GM18909 (cell line): Measurements from ENCODE around the gene IFNB1.

Experiments used
- ATAC-seq: cut with Tn5 transposase; IDR thresholded peaks from one replicate; pipeline ENCODE4 v1.9.1; 2021; ENCODE audit warnings: mild to moderate bottlenecking; ENCODE audit not compliant: unreplicated experiment, poor library complexity

IFNB1 gene

DNA sequence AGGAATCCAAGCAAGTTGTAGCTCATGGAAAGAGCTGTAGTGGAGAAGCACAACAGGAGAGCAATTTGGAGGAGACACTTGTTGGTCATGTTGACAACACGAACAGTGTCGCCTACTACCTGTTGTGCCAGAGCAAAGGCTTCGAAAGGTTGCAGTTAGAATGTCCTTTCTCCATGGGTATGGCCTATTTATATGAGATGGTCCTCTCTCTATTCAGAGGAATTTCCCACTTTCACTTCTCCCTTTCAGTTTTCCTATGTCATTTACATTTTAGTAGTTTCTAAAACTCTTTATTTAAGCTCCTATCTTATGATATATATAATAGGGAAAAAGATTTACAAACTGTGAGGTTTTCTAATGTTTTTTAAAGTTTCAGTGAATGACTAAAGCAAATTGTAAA lies at the start of gene IFNB1:
IFNB1 (minus strand) TSS at position 162 of the 400 bp plus-strand sequence; CDS start at position 89, 73 bp downstream.
- ATAC-seq: no peak

DNA sequence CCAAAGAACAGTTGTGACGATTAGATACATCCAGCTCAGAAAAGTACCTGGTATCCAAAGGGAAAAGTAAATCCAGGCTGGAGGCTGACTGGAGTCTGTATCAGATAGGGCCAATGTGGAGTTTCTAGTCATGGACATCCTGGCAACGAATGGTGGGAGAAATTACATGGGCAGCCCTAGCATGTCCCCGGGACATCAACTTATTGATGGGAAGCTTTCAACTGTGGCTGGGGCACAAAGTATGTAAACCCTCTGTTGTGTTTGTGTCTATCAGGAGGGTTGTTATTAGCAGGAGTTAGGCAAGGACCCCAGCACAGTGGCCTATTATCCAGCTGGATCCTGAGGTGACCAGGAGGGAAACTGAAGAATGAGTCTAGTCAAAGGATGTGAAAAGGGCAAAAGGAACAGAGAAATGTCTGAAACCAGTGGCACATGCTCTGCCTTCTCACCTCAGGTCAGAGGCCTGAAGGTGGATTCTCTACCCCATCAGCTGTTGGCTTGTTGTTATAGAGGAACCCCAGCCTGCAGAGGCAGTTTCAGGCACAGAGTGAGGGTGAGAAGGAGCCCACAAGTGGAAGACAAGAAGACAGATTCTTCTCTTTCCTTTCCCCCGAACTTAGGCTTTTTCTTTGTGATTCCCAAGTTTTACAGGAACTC lies 44.0 kb upstream of the IFNB1 start:
- ATAC-seq: peak; percentile 76

DNA sequence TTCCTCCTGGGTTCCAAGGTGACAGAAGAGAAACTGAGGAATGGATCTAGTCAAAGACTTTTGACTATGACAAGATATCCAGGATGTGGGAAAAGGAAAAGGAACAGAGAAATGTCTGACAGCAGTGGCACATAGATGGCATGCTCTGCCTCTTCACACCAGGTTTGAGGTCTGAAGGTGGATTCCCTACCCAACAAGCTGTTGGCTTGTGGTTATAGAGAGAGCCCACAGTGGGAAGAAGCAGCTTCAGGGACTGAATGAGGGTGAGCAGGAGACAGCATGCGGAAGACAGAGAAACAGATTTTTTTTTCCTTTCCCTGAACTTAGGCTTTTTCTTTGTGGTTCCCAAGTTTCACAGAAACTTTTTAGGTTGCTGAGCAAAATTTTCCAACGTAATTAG lies 43.3 kb upstream of the IFNB1 start:
- ATAC-seq: peak; percentile 73

DNA sequence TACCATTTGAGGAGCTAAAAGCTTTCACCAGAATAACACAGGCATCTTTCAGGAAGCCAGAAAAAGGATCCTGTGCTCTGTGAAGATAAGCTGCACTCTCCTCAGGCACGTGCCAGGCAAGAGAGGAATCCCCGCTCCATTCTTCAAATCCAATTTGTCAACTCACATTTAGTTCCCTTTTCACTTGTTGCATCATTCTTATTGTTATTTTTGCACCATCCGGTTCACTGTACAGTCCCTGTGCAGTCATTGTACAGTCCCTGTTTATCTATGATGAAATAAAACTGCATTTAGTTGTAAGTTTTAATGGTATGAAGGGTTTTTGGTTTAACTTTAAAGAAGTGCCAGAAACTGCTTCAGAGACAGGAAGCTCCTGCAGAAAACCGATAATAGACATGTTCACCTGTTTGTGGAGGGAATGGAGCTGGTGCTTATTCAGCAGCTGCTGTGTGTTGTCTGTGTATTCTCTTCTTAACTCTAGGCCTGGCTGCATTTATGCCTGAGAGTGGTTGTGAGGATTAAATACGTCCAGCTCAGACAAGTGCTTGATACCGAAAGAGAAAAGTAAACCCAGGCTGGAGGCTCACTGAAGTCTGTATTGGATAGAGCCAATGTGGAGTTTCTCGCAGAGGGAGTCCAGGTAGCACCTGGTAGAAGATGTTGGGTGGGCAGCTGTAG lies 41.5 kb upstream of the IFNB1 start:
- no peak for ATAC-seq

DNA sequence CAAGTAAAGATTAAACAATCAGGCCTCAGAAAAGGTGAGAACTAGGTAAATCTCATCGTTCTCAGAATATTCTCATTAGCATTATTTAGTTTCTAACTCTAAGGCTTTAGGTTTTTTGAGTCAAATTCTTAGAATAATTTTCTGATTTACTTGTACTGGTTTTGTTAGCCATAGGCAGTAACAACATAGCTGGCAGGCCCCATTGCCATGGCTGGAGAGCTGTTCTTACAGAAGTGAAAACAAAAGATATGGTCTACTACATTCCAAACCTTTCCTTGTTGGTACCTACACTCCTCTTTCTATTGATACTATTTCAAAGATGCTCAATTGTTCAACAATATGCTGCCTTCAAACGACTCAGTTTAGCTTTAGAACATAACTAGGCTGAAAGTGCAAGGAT lies 36.6 kb upstream of the IFNB1 start:
- ATAC-seq: no peak

DNA sequence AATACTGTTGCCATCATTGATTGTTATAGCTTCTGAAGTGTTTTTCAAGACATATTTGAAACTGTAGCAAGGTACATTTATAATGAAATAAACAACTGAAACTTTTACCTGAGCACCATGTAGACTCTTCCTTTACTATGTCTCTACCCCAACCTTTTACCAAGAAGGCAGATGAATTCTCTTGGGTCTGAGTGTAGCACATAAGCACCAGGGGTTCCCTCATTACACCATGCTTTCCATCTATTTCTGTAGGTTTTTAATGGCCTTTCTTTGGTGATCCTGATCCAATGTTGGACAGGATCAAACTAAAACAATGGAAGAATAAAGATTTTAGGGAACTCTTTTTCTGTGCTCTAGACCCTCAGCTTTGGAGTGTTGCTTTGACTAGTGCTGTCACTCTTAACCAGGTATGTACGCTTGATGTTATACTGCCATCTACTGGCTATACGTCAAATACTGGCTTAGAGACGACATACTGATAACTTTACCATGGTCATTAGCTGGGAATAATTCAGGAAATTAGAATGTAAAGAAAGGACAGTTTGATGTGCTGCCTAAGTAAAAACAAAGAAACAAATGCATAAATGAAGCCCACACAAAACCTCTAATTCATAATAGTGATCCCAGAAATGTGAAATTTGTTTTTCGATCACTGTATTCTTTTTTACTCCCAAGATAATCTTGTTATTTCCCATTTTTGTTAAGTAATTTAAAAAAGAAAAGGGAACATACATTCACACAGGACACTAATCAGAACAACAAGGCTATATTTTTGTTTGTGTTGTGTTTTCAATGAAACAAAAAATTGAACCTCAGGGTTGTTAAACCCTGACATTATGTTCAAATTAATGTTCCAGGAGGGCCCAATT lies 33.2 kb upstream of the IFNB1 start:
- peak; percentile 92 for ATAC-seq

DNA sequence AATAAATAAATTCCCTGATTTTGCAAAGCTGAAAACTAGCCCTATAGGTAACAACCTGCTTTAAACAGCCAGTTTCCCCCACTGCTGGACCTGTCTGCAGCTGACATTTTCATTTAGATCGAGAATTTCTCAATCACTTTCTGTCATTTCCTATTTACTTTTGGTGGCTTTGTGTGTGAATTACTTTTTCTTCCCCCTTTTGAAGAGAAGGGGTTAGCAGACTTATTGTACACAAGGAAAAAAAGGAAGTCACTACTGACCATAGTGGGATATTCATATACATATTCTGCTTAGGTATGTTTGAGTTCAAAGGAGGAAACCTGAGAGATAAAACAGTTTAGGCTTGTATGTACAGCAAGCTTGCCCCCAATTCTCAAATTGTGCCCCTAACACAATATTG lies 27.0 kb upstream of the IFNB1 start:
- ATAC-seq: no peak

DNA sequence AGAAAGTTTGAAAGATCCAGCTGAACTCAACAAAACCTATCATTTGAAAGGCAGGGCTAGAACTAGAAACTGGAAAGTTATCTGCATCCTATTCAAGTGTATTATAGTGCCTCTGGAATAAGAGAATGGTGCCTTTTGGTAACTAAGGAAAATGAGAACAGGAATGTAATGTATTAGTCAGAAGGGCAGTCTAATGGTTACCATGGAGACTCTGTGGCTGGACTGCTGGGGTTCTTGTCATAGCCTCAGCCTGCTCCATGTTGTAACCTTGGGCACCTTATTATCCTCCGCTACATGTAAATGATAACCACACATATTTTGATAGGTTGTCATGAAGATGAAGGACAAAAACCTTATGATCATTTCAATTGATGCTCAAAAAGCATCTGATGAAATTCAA lies 24.6 kb upstream of the IFNB1 start:
- no peak for ATAC-seq

DNA sequence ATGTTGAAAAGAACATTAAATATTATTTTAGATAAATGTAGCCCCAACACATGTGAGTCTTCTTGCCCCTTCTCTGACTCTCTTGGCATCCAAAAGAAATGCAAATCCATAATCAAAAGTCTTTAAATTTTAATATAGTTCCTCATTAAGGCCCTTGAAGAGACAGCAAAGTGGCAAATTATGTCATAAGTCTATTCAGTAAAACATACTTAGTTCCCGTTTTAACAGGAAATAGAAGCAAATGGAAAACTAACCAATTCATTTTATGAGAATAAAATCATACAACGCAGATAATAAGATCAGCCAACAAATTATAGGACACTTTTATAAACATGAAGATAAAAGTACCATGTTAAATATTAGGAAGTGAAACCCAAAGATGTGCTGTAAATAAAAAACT lies 20.1 kb upstream of the IFNB1 start:
- ATAC-seq: no peak

DNA sequence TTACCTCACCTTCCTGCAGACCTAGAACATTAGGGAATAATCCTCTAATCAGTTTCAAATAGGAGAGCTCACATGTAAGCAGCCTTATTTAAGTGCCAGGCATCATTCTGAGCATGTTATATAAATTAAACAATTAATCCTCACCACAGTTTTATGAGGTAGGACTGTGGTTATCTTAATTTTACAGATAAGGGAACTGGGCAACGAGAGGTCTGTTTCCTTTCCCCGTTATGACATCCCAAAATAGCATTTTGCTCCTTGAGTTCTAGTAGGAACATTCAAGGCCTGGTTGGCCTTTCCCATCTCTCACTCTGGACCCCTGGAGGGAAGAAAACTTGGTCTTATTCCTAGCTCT lies 19.1 kb upstream of the IFNB1 start:
- ATAC-seq: no peak

DNA sequence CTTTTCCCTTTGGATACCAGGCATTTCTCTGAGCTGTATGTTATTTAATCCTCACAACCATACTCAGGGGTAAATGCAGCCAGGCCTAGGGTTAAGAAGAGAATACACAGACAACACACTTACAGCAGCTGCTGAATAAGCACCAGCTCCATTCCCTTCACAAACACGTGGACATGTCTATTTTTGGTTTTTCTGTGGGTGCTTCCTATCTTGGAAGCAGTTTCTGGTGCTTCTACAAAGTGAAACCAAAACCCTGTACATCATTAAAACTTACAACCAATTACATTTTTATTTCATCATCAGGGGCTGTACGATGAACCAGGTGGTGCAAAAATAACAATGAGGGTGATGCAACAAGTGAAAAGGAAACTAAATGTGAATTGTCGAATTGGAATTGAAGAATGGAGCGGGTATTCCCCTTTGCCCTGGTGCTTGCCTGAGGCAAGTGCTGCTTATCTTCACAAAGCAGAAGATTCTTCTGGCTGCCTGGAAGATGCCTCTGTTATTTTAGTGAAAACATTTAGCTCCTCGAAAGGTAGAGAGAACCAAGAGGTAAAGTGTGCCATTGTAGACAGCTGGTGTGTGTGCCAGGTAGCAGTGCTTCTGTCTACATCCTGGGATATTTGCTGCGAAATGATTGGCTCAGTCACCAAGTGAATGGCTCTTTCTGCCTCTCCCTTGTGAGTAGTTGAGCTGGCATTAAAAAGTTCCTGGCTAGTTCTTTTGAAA lies 18.6 kb upstream of the IFNB1 start:
- ATAC-seq: peak; percentile 88

DNA sequence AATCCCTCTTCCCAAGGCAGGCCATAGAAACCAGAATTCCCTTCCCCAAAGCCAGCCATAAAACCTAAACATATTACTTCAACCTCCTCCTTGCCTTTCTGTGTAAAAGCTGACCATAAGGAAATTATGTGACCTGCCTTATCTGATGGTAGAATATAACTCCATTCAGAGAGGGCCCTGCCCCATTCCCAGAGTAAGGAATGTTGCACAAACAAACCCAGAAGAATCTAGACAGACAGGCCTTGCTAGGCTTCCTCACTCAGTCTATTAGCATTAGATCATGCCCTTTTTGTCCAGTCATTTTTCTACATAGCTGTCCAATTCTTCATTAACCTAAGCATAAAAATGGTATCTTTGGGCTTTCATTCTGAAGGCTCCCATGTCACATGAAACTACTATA lies 17.8 kb upstream of the IFNB1 start:
- ATAC-seq: no peak

DNA sequence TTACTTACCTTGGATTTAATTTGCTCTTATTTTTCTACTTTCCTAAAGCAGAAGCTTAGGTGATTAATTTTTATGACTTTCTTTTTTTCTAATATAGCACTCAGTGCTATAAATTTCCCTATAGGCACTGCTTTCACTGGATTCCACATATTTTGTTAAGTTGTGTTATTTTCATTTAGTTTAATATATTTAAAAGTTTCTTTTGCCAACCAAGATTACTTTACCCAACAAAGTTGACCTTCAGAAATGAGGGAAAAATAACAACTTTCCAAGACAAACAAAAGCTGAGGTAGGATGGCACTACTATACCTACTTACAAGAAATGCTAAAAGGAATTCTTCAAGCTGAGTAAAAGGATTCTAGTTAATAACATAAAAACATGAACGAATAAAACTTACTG lies 8.8 kb upstream of the IFNB1 start:
- ATAC-seq: no peak

DNA sequence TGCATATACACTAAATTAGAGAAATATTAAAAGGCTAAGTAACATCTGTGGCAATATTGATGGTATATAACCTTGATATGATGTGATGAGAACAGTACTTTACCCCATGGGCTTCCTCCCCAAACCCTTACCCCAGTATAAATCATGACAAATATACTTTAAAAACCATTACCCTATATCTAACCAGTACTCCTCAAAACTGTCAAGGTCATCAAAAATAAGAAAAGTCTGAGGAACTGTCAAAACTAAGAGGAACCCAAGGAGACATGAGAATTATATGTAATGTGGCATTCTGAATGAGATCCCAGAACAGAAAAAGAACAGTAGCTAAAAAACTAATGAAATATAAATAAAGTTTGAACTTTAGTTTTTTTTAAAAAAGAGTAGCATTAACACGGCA lies 7.3 kb upstream of the IFNB1 start:
- no peak for ATAC-seq

DNA sequence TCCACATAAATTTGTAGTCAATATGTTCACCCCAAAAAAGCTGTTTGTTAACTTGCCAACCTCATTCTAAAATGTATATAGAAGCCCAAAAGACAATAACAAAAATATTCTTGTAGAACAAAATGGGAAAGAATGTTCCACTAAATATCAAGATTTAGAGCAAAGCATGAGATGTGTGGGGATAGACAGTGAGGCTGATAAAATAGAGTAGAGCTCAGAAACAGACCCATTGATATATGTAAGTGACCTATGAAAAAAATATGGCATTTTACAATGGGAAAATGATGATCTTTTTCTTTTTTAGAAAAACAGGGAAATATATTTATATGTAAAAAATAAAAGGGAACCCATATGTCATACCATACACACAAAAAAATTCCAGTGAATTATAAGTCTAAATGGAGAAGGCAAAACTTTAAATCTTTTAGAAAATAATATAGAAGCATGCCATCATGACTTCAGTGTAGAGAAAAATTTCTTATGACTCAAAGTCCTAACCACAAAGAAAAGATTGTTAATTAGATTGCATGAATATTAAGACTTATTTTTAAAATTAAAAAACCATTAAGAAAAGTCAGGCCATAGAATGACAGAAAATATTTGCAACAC lies 6.6 kb upstream of the IFNB1 start:
- ATAC-seq: no peak

DNA sequence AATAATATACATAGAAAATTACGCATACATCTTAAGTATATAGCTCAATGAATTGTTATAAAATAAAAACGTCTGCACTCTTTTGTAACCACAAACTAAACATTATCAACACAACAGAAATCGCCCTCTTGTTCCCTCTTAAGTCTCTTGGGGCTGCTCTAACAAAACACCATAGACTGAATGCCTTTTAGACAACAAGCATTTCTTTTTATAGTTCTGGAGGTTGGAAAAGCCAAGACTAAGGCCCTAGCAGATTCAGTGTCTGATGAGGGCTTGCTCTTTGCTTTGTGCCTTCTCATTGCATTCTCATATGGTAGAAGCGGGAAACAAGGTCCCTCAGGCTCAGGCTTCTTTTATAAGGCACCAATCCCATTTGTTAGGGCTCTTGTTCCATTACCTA lies 4.9 kb upstream of the IFNB1 start:
- no peak for ATAC-seq

DNA sequence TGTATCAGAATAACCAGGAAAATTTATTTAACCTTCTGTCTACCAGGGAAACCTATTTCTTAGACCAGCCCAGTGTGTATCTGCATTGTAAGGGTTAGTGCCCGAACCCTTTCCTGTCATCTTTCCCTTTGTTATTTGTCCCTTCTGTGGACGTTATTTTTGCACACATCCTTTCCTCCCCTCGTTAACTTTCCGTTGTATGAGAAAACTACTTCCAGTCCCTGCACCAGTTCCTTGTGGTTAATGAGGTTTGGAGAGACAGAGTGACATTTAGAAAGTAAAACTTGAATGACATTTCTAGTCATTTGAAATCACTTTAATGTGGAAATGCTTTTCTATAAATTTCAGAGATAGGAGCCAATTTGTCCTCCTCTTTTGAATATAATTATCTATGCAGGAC lies 4.3 kb upstream of the IFNB1 start:
- ATAC-seq: no peak

DNA sequence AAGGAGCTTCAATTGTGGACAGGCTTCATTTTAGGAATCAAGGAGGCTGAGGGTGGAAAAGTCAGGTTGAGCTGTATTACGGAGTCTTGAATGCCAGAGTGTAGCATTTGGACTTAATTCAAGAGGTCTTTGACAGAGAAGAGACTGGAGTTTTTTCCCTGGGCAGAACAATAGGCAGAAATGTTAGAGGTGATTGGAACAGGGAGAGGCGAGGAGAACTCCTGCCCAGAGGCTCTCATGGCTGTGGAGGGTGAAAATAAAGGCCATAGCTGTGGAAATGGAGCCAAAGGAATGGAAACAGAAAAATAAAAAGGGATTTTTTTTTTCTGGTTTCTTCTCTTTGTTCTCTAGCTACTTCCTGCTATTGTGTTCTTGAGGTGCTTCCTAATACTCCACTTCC lies 3.7 kb upstream of the IFNB1 start:
- ATAC-seq: no peak

DNA sequence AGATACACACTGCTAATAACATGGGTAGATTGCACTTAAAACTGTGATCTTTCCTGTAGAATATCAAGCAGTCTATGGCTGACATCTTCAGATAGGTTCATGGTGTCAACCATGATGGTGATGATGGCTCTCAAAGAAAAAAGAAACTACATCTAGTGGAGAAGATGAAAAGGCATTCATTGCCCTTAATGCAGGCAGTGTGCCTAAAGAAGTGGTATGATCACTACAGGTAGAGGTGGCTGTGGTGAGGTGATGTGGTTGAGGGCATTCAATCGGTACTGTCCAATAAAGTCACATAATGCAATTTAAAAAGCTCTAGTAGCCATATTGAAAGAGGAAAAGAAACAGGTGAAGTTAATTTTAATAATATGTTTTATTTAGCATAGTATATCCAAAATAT lies 3.1 kb upstream of the IFNB1 start:
- no peak for ATAC-seq

DNA sequence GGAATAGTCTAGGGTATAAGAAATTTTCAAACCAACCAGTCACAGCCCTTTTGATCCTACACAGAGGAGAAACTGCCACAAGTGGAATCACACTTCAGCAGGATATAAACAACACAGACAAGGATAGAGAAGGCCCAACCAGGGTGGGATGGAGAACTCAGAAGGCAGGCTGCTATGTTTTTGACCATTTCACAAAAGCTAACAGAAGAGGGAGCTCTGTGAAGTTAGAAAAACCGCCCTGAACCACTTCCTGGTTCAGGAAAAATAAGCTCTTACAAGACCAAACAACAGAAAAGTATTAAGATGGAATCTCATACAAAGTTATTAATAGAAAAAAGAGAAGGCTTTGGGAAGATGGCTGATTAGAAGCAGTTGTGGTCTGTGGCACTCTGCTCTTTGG lies 960 bp upstream of the IFNB1 start:
- no peak for ATAC-seq
